Breast epithelium (tissue), 3 donors: ENCODE measurements around the gene NEDD4L.
"Not testable (repeated sequence)": the region's sequence is repeated elsewhere in the genome, so short reads cannot be mapped to it uniquely, and the experiment has no call there.

Experiments
- CTCF ChIP-seq, 3 donors: fragments of 450-650 bp; IDR thresholded peaks; one replicate each; pipeline ENCODE4 v1.5.1; 2016 to 2017; ENCODE audit warnings: antibody characterized with exemption in 3 of 3, mild to moderate bottlenecking in 3 of 3, moderate library complexity in 3 of 3
- POLR2A ChIP-seq: fragments of 450-650 bp; IDR thresholded peaks from one replicate; pipeline ENCODE4 v1.6.1; 2016; ENCODE audit warnings: antibody characterized with exemption, mild to moderate bottlenecking, moderate library complexity

GRCh38 chr18:58380113-58380512, 336.1 kb downstream of the NEDD4L start:
- TF ChIP-seq CTCF (IDR thresholded peaks at IDR 0.05); POLR2A: not testable (repeated sequence)
